Choroid plexus epithelial cell (primary cell): Measurements from ENCODE around the gene UPK1B.

Source experiments
- DNase-seq: peaks from one replicate; pipeline ENCODE4 v3.0.0-alpha.2; 2010; ENCODE audit warnings: low read depth
- H3K4me3 ChIP-seq: 2 replicates; pipeline ENCODE4 v1.5.1; 2011; ENCODE audit warnings: low read depth, mild to moderate bottlenecking, control low read depth, low read length, moderate library complexity
- CTCF ChIP-seq: conservative IDR thresholded peaks from 2 replicates; pipeline ENCODE4 v1.5.1; 2011; ENCODE audit warnings: low read depth, mild to moderate bottlenecking, control low read depth, inconsistent platforms, low read length, moderate library complexity

Gene UPK1B

GRCh38 chr3:119207512-119207875 lies 34.1 kb downstream of the UPK1B start:
- H3K4me3 ChIP-seq: no peak overlapping the region
- no peak for DNase-seq
- no peak for TF ChIP-seq CTCF

GRCh38 chr3:119211193-119211592 lies 37.8 kb downstream of the UPK1B start:
- no peak overlapping the region for H3K4me3 ChIP-seq
- no peak for TF ChIP-seq CTCF
- no peak for DNase-seq

- no peak overlapping the region for H3K4me3 ChIP-seq
- DNase-seq: no peak
- no peak for TF ChIP-seq CTCF
These were observed 38.4 kb downstream of the UPK1B start for GRCh38 chr3:119211803-119212202.

GRCh38 chr3:119219069-119219468 lies 45.7 kb downstream of the UPK1B start:
- no peak for TF ChIP-seq CTCF
- DNase-seq: peak; percentile 14
- H3K4me3 ChIP-seq: no peak overlapping the region

GRCh38 chr3:119220198-119220597 lies 46.8 kb downstream of the UPK1B start:
- no peak for TF ChIP-seq CTCF
- DNase-seq: no peak
- no peak overlapping the region for H3K4me3 ChIP-seq

GRCh38 chr3:119220970-119221667 lies 47.7 kb downstream of the UPK1B start:
- no peak overlapping the region for H3K4me3 ChIP-seq
- no peak for DNase-seq
- no peak for TF ChIP-seq CTCF

GRCh38 chr3:119221779-119222320 lies 48.5 kb downstream of the UPK1B start:
- DNase-seq: no peak
- TF ChIP-seq CTCF: no peak
- H3K4me3 ChIP-seq: no peak overlapping the region
